Caco-2 (cell line): ENCODE measurements around the gene CD36. TPM values are rescaled to one million over a fixed set of nuclear protein-coding genes. Genes with fewer than 3 reads are reported as not detected.

Experiments used
- BruUV-seq: library from RNA; stranded (reverse); fragments of 400-500 nt; replicated peaks from 2 replicates; lab custom pipeline; 2021; lab: Mats Ljungman, UMichigan
- CTCF ChIA-PET: fragments of 300-600 bp; sonication (Branson Sonifier 250); formaldehyde crosslinking; loops from one replicate; lab custom pipeline; 2022; ENCODE audit warnings: antibody characterized with exemption; lab: Charles Lee
- POLR2A ChIA-PET: fragments of 300-600 bp; sonication (Branson Sonifier 250); formaldehyde crosslinking; loops from one replicate; lab custom pipeline; 2022; ENCODE audit warnings: antibody characterized with exemption; lab: Charles Lee
- DNase-seq, 2 experiments: peaks; one replicate each; pipeline versions ENCODE4 v3.0.0 to v3.0.0-alpha.2; 2020 to 2022
- H3K27me3 ChIP-seq: replicated peaks from 2 replicates; pipeline ENCODE4 v1.6.0; 2011; ENCODE audit warnings: low read length; ENCODE audit not compliant: control insufficient read depth, insufficient read depth
- H3K36me3 ChIP-seq: 2 replicates; pipeline ENCODE4 v1.5.1; 2011; ENCODE audit warnings: low read length; ENCODE audit not compliant: control insufficient read depth, insufficient read depth
- H3K4me1 ChIP-seq: fragments of 250-450 bp; sonication (Bioruptor Pico); 2 replicates; pipeline ENCODE4 v1.5.1; 2020; ENCODE audit warnings: mild to moderate bottlenecking
- H3K4me3 ChIP-seq: 2 replicates; pipeline ENCODE4 v1.5.1; 2011; ENCODE audit warnings: low read depth, mild to moderate bottlenecking, control low read depth, low read length
- H3K9me3 ChIP-seq: fragments of 250-450 bp; sonication (Bioruptor Pico); 2 replicates; pipeline ENCODE4 v1.5.1; 2020; ENCODE audit warnings: mild to moderate bottlenecking, moderate library complexity
- H3K27ac Mint-ChIP-seq: one replicate; pipeline ENCODE4 v1.8.0; 2022; ENCODE audit warnings: mixed read lengths; ENCODE audit not compliant: unreplicated experiment
- H3K27me3 Mint-ChIP-seq: one replicate; pipeline ENCODE4 v1.8.0; 2022; ENCODE audit warnings: mixed read lengths; ENCODE audit not compliant: insufficient read depth, unreplicated experiment
- H3K36me3 Mint-ChIP-seq: one replicate; pipeline ENCODE4 v1.8.0; 2022; ENCODE audit warnings: mild to moderate bottlenecking, mixed read lengths; ENCODE audit not compliant: insufficient read depth, unreplicated experiment
- H3K4me1 Mint-ChIP-seq: one replicate; pipeline ENCODE4 v1.8.0; 2022; ENCODE audit warnings: low read depth, mixed read lengths; ENCODE audit not compliant: unreplicated experiment
- H3K4me3 Mint-ChIP-seq: one replicate; pipeline ENCODE4 v1.8.0; 2022; ENCODE audit warnings: mild to moderate bottlenecking, moderate library complexity, mixed read lengths; ENCODE audit not compliant: unreplicated experiment
- H3K9me3 Mint-ChIP-seq: one replicate; pipeline ENCODE4 v1.8.0; 2022; ENCODE audit warnings: mixed read lengths; ENCODE audit not compliant: unreplicated experiment
- intact Hi-C: fragments of 100-400 bp; cut with micrococcal nuclease; formaldehyde crosslinking; loops from one replicate; pipeline ENCODE4 v1.10.0; 2022; ENCODE audit not compliant: unreplicated experiment
- total RNA-seq: library from RNA; stranded (reverse); gene quantifications from 2 replicates; pipeline ENCODE4 v1.2.3, GENCODE V29; 2022
- TF ChIP-seq, protein P1 (sequence below), 2 experiments: fragments of 200-600 bp in 1 of 2; IDR thresholded peaks; 1 replicate in 1 of 2; 2 replicates in 1 of 2; pipeline versions ENCODE4 v1.5.1 to v1.8.0; 2011 to 2022; ENCODE audit warnings: antibody characterized with exemption in 1 of 2, control low read depth in 1 of 2, inconsistent platforms in 1 of 2, low read depth in 1 of 2, low read length in 1 of 2, mild to moderate bottlenecking in 1 of 2, moderate library complexity in 1 of 2; ENCODE audit not compliant: insufficient read depth in 1 of 2, severe bottlenecking in 1 of 2, unreplicated experiment in 1 of 2

Gene CD36
- total RNA-seq, 1 experiment from 2014 or later: not detected

- TF ChIP-seq, protein P1, sequence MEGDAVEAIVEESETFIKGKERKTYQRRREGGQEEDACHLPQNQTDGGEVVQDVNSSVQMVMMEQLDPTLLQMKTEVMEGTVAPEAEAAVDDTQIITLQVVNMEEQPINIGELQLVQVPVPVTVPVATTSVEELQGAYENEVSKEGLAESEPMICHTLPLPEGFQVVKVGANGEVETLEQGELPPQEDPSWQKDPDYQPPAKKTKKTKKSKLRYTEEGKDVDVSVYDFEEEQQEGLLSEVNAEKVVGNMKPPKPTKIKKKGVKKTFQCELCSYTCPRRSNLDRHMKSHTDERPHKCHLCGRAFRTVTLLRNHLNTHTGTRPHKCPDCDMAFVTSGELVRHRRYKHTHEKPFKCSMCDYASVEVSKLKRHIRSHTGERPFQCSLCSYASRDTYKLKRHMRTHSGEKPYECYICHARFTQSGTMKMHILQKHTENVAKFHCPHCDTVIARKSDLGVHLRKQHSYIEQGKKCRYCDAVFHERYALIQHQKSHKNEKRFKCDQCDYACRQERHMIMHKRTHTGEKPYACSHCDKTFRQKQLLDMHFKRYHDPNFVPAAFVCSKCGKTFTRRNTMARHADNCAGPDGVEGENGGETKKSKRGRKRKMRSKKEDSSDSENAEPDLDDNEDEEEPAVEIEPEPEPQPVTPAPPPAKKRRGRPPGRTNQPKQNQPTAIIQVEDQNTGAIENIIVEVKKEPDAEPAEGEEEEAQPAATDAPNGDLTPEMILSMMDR (IDR thresholded peaks at IDR 0.05; ENCODE audit: insufficient read depth in 1 of 2, low read depth in 1 of 2, low read length in 1 of 2, severe bottlenecking in 1 of 2, unreplicated experiment in 1 of 2): no peak
- no peaks in the 10 kb centered on the region for H3K36me3 Mint-ChIP-seq
- no peak overlapping the region for H3K4me3 Mint-ChIP-seq
- intact Hi-C loops: no loop called here
- H3K4me1 Mint-ChIP-seq: peaks cover 4% of the 10 kb centered on the region
- no peaks in the 10 kb centered on the region for H3K9me3 Mint-ChIP-seq
- Histone ChIP-seq H3K36me3 (no peaks in the 10 kb centered on the region), H3K27me3 (no peaks in the 10 kb centered on the region), H3K4me1 (no peaks in the 10 kb centered on the region), H3K4me3 (no peak overlapping the region), H3K9me3 (no peaks in the 10 kb centered on the region)
- no peak for DNase-seq
- H3K27me3 Mint-ChIP-seq: peaks cover 2% of the 10 kb centered on the region
- no peak overlapping the region for H3K27ac Mint-ChIP-seq
- ChIA-PET CTCF (no interaction called here), POLR2A (no interaction called here)
- BruUV-seq: no TSS peak
These were observed 38.4 kb upstream of the CD36 start for GRCh38 chr7:80600046-80600445.

- Mint-ChIP-seq H3K27me3 (peaks cover 2% of the 10 kb centered on the region), H3K4me1 (peaks cover 4% of the 10 kb centered on the region), H3K36me3 (no peaks in the 10 kb centered on the region), H3K4me3 (no peak overlapping the region), H3K9me3 (no peaks in the 10 kb centered on the region), H3K27ac (no peak overlapping the region)
- TF ChIP-seq, protein P1 (IDR thresholded peaks at IDR 0.05; ENCODE audit: insufficient read depth in 1 of 2, low read depth in 1 of 2, low read length in 1 of 2, severe bottlenecking in 1 of 2, unreplicated experiment in 1 of 2): no peak
- DNase-seq: no peak
- Histone ChIP-seq H3K9me3 (no peaks in the 10 kb centered on the region), H3K36me3 (no peaks in the 10 kb centered on the region), H3K27me3 (no peaks in the 10 kb centered on the region), H3K4me1 (no peaks in the 10 kb centered on the region), H3K4me3 (no peak overlapping the region)
- ChIA-PET POLR2A (no interaction called here), CTCF (no interaction called here)
- BruUV-seq: no TSS peak
- intact Hi-C loops: no loop called here
These were observed 36.4 kb upstream of the CD36 start for GRCh38 chr7:80601999-80602398.

GRCh38 chr7:80603940-80604339 lies 34.5 kb upstream of the CD36 start:
- ChIA-PET POLR2A (interaction anchor here (0.6 kb wide), 1 partner anchor 1190 kb away, joined by 4 read pairs; no protein-coding TSS in a partner anchor), CTCF (no interaction called here)
- no peaks in the 10 kb centered on the region for H3K9me3 ChIP-seq
- Mint-ChIP-seq H3K27me3 (no peaks in the 10 kb centered on the region), H3K36me3 (no peaks in the 10 kb centered on the region), H3K9me3 (no peaks in the 10 kb centered on the region), H3K4me1 (peaks cover 10% of the 10 kb centered on the region), H3K4me3 (no peak overlapping the region), H3K27ac (no peak overlapping the region)
- BruUV-seq: no TSS peak
- no peak overlapping the region for H3K4me3 ChIP-seq
- TF ChIP-seq, protein P1 (IDR thresholded peaks at IDR 0.05; ENCODE audit: insufficient read depth in 1 of 2, low read depth in 1 of 2, low read length in 1 of 2, severe bottlenecking in 1 of 2, unreplicated experiment in 1 of 2): no peak
- no peaks in the 10 kb centered on the region for H3K4me1 ChIP-seq
- intact Hi-C loops: no loop called here
- H3K36me3 ChIP-seq: no peaks in the 10 kb centered on the region
- DNase-seq: no peak
- no peaks in the 10 kb centered on the region for H3K27me3 ChIP-seq
